GM23248 (cell line): ENCODE measurements around the gene ATP6V1C2. TPM values are rescaled to one million over a fixed set of nuclear protein-coding genes. Genes with fewer than 3 reads are reported as not detected.

Source experiments
- DNase-seq: peaks from one replicate; pipeline ENCODE4 v3.0.0-alpha.2; 2015
- H2AFZ ChIP-seq: fragments of 200-600 bp; sonication (generic); 2 replicates; pipeline ENCODE4 v1.6.1; 2016; ENCODE audit warnings: antibody characterized with exemption
- H3F3A ChIP-seq: fragments of 200-600 bp; sonication (generic); 2 replicates; pipeline ENCODE4 v1.6.1; 2016; ENCODE audit warnings: mild to moderate bottlenecking, antibody characterized with exemption, mixed run types; ENCODE audit not compliant: insufficient read depth
- H3K27ac ChIP-seq: fragments of 200-600 bp; sonication (generic); 2 replicates; pipeline ENCODE4 v1.5.1; 2016; ENCODE audit warnings: mild to moderate bottlenecking
- H3K27me3 ChIP-seq: fragments of 200-600 bp; sonication (generic); replicated peaks from 2 replicates; pipeline ENCODE4 v1.6.1; 2016; ENCODE audit warnings: mild to moderate bottlenecking; ENCODE audit not compliant: insufficient read depth
- H3K36me3 ChIP-seq: fragments of 200-600 bp; sonication (generic); 2 replicates; pipeline ENCODE4 v1.6.1; 2016; ENCODE audit warnings: low read depth, mild to moderate bottlenecking
- H3K4me1 ChIP-seq: fragments of 200-600 bp; sonication (generic); 2 replicates; pipeline ENCODE4 v1.6.1; 2016; ENCODE audit warnings: mild to moderate bottlenecking; ENCODE audit not compliant: insufficient read depth
- H3K4me2 ChIP-seq: fragments of 200-600 bp; sonication (generic); one replicate; pipeline ENCODE4 v1.6.1; 2016; ENCODE audit warnings: mild to moderate bottlenecking; ENCODE audit not compliant: unreplicated experiment
- H3K4me3 ChIP-seq: fragments of 200-600 bp; sonication (generic); 2 replicates; pipeline ENCODE4 v1.5.1; 2016; ENCODE audit warnings: mild to moderate bottlenecking
- H3K79me2 ChIP-seq: fragments of 200-600 bp; sonication (generic); 2 replicates; pipeline ENCODE4 v1.6.1; 2016; ENCODE audit warnings: mild to moderate bottlenecking; ENCODE audit not compliant: insufficient read depth
- H3K9ac ChIP-seq: fragments of 200-600 bp; sonication (generic); 2 replicates; pipeline ENCODE4 v1.6.1; 2016; ENCODE audit warnings: mild to moderate bottlenecking
- H3K9me2 ChIP-seq: fragments of 200-600 bp; sonication (generic); 2 replicates; pipeline ENCODE4 v1.6.1; 2016; ENCODE audit warnings: mixed run types, mild to moderate bottlenecking, moderate library complexity; ENCODE audit not compliant: insufficient read depth
- H3K9me3 ChIP-seq: fragments of 200-600 bp; sonication (generic); one replicate; pipeline ENCODE4 v1.6.1; 2017; ENCODE audit warnings: low read depth
- H4K20me1 ChIP-seq: fragments of 200-600 bp; sonication (generic); 2 replicates; pipeline ENCODE4 v1.6.0; 2016; ENCODE audit not compliant: insufficient read depth
- EZH2 ChIP-seq: fragments of 200-600 bp; sonication (generic); IDR thresholded peaks from 2 replicates; pipeline ENCODE4 v1.6.1; 2018; ENCODE audit warnings: antibody characterized with exemption, mild to moderate bottlenecking; ENCODE audit not compliant: insufficient read depth, poor library complexity, severe bottlenecking
- EZH2phosphoT487 ChIP-seq: fragments of 200-600 bp; sonication (generic); IDR thresholded peaks from 2 replicates; pipeline ENCODE4 v1.6.1; 2018; ENCODE audit warnings: antibody characterized with exemption, moderate library complexity, mild to moderate bottlenecking, low read depth; ENCODE audit not compliant: insufficient read depth
- WGBS, 2 experiments: methylation state at CpG; one replicate each; pipeline ENCODE4 v1.1.6; 2015 to 2017; ENCODE audit warnings: low lambda C conversion rate in 2 of 2, low coverage in 1 of 2; ENCODE audit errors: missing lambda C conversion rate in 2 of 2; 5-methylcytosine and 5-hydroxymethylcytosine counted together
- in situ Hi-C: fragments of 300-500 bp; cut with MboI; formaldehyde crosslinking; loops from 2 replicates; pipeline ENCODE4 v1.15.0; 2020
- polyA plus RNA-seq: library from polyadenylated mRNA; unstranded; fragments of >200 nt; fragmentation: Nextera tagmentation; extraction: Ambion mirVana; gene quantifications from 2 replicates; pipeline ENCODE4 v1.2.1, GENCODE V29; 2016
- total RNA-seq: library from RNA; depleted of rRNA; stranded (reverse); fragments of >200 nt; shearing (Covaris generic); gene quantifications from 2 replicates; pipeline ENCODE4 v1.2.3, GENCODE V29; 2014

Gene ATP6V1C2
- total and polyA plus RNA-seq, 2 experiments from 2014 or later = 0.53 TPM; not detected in 1

- no peaks in the 10 kb centered on the region for H3K4me1 ChIP-seq
- no peak overlapping the region for H3K4me2 ChIP-seq
- WGBS, 2 experiments = 77 to 81% methylated on average over 22 of the region's 22 CpGs
- H3F3A ChIP-seq = no peaks in the 10 kb centered on the region
- H3K9me2 ChIP-seq = no peaks in the 10 kb centered on the region
- in situ Hi-C loops = no loop called here
- H3K4me3 ChIP-seq = no peak overlapping the region
- no peaks in the 10 kb centered on the region for H3K36me3 ChIP-seq
- H3K27ac ChIP-seq = no peak overlapping the region
- H4K20me1 ChIP-seq = no peaks in the 10 kb centered on the region
- H3K79me2 ChIP-seq = no peaks in the 10 kb centered on the region
- no peaks in the 10 kb centered on the region for H3K9me3 ChIP-seq
- DNase-seq = no peak
- TF ChIP-seq EZH2phosphoT487 (no peak), EZH2 (no peak)
- no peaks in the 10 kb centered on the region for H3K27me3 ChIP-seq
- no peak overlapping the region for H2AFZ ChIP-seq
- no peak overlapping the region for H3K9ac ChIP-seq
These were observed 49.7 kb downstream of the ATP6V1C2 start for GRCh38 chr2:10770956-10771750.

GRCh38 chr2:10771786-10772185 lies 50.4 kb downstream of the ATP6V1C2 start:
- no peak for DNase-seq
- no peaks in the 10 kb centered on the region for H4K20me1 ChIP-seq
- H3F3A ChIP-seq = no peaks in the 10 kb centered on the region
- no peak overlapping the region for H3K9ac ChIP-seq
- no peak for TF ChIP-seq EZH2phosphoT487
- no peak for TF ChIP-seq EZH2
- H3K79me2 ChIP-seq = no peaks in the 10 kb centered on the region
- H3K9me3 ChIP-seq = no peaks in the 10 kb centered on the region
- no peak overlapping the region for H3K4me3 ChIP-seq
- no peaks in the 10 kb centered on the region for H3K4me1 ChIP-seq
- H3K4me2 ChIP-seq = no peak overlapping the region
- H3K27ac ChIP-seq = no peak overlapping the region
- 72 to 79% methylated on average over 13 of the region's 13 CpGs for WGBS, 2 experiments
- in situ Hi-C loops = no loop called here
- no peaks in the 10 kb centered on the region for H3K27me3 ChIP-seq
- no peaks in the 10 kb centered on the region for H3K36me3 ChIP-seq
- H2AFZ ChIP-seq = no peak overlapping the region
- no peaks in the 10 kb centered on the region for H3K9me2 ChIP-seq

DNA sequence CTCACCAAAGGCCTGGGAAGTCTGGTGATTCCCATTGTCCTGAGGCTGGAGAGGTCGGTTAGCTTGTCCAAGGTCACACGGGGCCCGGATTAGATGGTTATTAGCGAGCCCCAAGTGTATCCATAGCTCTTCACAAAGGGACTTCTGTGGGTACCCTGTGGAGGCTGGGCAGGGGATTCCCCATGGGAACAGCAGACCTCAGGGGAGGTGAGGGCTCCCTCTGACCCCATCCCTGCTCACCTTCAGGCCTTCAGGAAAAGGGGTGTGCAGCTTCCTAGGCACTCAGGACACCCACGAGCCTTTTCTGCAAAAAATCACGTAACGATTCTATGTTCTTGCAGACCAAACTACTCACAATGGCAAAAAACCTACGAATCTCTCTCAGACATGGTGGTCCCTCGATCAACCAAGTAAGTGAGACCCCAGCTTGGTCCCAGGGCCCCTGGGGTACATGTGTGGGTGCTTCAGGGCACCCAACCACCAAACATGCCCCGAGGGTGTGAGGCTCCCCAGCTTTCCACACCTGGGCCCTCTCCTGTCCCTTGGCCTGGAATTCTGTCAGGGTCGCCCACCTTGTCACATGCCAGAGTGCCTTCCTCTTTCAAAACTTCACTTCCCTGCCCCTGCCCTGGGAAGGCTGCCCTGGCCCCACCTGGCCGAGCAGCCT lies 50.9 kb downstream of the ATP6V1C2 start:
- Histone ChIP-seq H3K27me3 (no peaks in the 10 kb centered on the region), H3K79me2 (no peaks in the 10 kb centered on the region), H3K9me2 (no peaks in the 10 kb centered on the region), H3K36me3 (no peaks in the 10 kb centered on the region), H3K4me2 (no peak overlapping the region), H3K9ac (no peak overlapping the region), H3K27ac (no peak overlapping the region), H4K20me1 (no peaks in the 10 kb centered on the region), H3F3A (no peaks in the 10 kb centered on the region), H3K4me1 (no peaks in the 10 kb centered on the region), H2AFZ (no peak overlapping the region), H3K4me3 (no peak overlapping the region), H3K9me3 (no peaks in the 10 kb centered on the region)
- TF ChIP-seq EZH2 (no peak), EZH2phosphoT487 (no peak)
- WGBS, 2 experiments = 81 to 84% methylated on average over 12 of the region's 12 CpGs
- no peak for DNase-seq
- in situ Hi-C loops = no loop called here

DNA sequence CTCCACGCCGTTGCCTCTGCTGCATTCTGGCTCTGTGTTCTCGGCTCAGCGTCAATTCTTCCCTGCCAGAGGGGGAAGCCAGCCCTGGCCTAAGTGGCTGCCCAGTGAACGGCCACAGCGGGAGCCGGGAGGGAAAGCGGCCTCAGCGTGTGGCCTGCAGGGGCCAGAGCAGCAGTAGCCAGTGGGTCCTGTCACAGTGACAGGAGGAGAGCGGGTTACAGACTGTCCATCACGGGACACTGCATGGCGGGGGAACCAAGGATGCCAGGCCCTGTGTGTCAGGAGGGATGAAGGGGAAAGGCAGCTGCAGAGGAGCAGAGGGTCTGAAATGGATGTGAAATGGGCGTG lies 51.4 kb downstream of the ATP6V1C2 start:
- Histone ChIP-seq H2AFZ (no peak overlapping the region), H3K9me3 (no peaks in the 10 kb centered on the region), H3K27me3 (no peaks in the 10 kb centered on the region), H3K27ac (no peak overlapping the region), H4K20me1 (no peaks in the 10 kb centered on the region), H3K36me3 (no peaks in the 10 kb centered on the region), H3K9ac (no peak overlapping the region), H3K4me2 (no peak overlapping the region), H3K4me3 (no peak overlapping the region), H3F3A (no peaks in the 10 kb centered on the region), H3K4me1 (no peaks in the 10 kb centered on the region), H3K79me2 (no peaks in the 10 kb centered on the region), H3K9me2 (no peaks in the 10 kb centered on the region)
- WGBS, 2 experiments = 79 to 86% methylated on average over 13 of the region's 13 CpGs
- in situ Hi-C loops = no loop called here
- TF ChIP-seq EZH2phosphoT487 = no peak
- no peak for TF ChIP-seq EZH2
- DNase-seq = no peak
